GM23248 (cell line): ENCODE results near the gene MTMR6. TPM values are rescaled to one million over a fixed set of nuclear protein-coding genes. Genes with fewer than 3 reads are reported as not detected.

Experiments used
- DNase-seq: peaks from one replicate; pipeline ENCODE4 v3.0.0-alpha.2; 2015
- H2AFZ ChIP-seq: fragments of 200-600 bp; sonication (generic); 2 replicates; pipeline ENCODE4 v1.6.1; 2016; ENCODE audit warnings: antibody characterized with exemption
- H3F3A ChIP-seq: fragments of 200-600 bp; sonication (generic); 2 replicates; pipeline ENCODE4 v1.6.1; 2016; ENCODE audit warnings: mild to moderate bottlenecking, antibody characterized with exemption, mixed run types; ENCODE audit not compliant: insufficient read depth
- H3K27ac ChIP-seq: fragments of 200-600 bp; sonication (generic); 2 replicates; pipeline ENCODE4 v1.5.1; 2016; ENCODE audit warnings: mild to moderate bottlenecking
- H3K27me3 ChIP-seq: fragments of 200-600 bp; sonication (generic); replicated peaks from 2 replicates; pipeline ENCODE4 v1.6.1; 2016; ENCODE audit warnings: mild to moderate bottlenecking; ENCODE audit not compliant: insufficient read depth
- H3K36me3 ChIP-seq: fragments of 200-600 bp; sonication (generic); 2 replicates; pipeline ENCODE4 v1.6.1; 2016; ENCODE audit warnings: low read depth, mild to moderate bottlenecking
- H3K4me1 ChIP-seq: fragments of 200-600 bp; sonication (generic); 2 replicates; pipeline ENCODE4 v1.6.1; 2016; ENCODE audit warnings: mild to moderate bottlenecking; ENCODE audit not compliant: insufficient read depth
- H3K4me2 ChIP-seq: fragments of 200-600 bp; sonication (generic); one replicate; pipeline ENCODE4 v1.6.1; 2016; ENCODE audit warnings: mild to moderate bottlenecking; ENCODE audit not compliant: unreplicated experiment
- H3K4me3 ChIP-seq: fragments of 200-600 bp; sonication (generic); 2 replicates; pipeline ENCODE4 v1.5.1; 2016; ENCODE audit warnings: mild to moderate bottlenecking
- H3K79me2 ChIP-seq: fragments of 200-600 bp; sonication (generic); 2 replicates; pipeline ENCODE4 v1.6.1; 2016; ENCODE audit warnings: mild to moderate bottlenecking; ENCODE audit not compliant: insufficient read depth
- H3K9ac ChIP-seq: fragments of 200-600 bp; sonication (generic); 2 replicates; pipeline ENCODE4 v1.6.1; 2016; ENCODE audit warnings: mild to moderate bottlenecking
- H3K9me2 ChIP-seq: fragments of 200-600 bp; sonication (generic); 2 replicates; pipeline ENCODE4 v1.6.1; 2016; ENCODE audit warnings: mixed run types, mild to moderate bottlenecking, moderate library complexity; ENCODE audit not compliant: insufficient read depth
- H3K9me3 ChIP-seq: fragments of 200-600 bp; sonication (generic); one replicate; pipeline ENCODE4 v1.6.1; 2017; ENCODE audit warnings: low read depth
- H4K20me1 ChIP-seq: fragments of 200-600 bp; sonication (generic); 2 replicates; pipeline ENCODE4 v1.6.0; 2016; ENCODE audit not compliant: insufficient read depth
- EZH2 ChIP-seq: fragments of 200-600 bp; sonication (generic); IDR thresholded peaks from 2 replicates; pipeline ENCODE4 v1.6.1; 2018; ENCODE audit warnings: antibody characterized with exemption, mild to moderate bottlenecking; ENCODE audit not compliant: insufficient read depth, poor library complexity, severe bottlenecking
- EZH2phosphoT487 ChIP-seq: fragments of 200-600 bp; sonication (generic); IDR thresholded peaks from 2 replicates; pipeline ENCODE4 v1.6.1; 2018; ENCODE audit warnings: antibody characterized with exemption, moderate library complexity, mild to moderate bottlenecking, low read depth; ENCODE audit not compliant: insufficient read depth
- WGBS, 2 experiments: methylation state at CpG; one replicate each; pipeline ENCODE4 v1.1.6; 2015 to 2017; ENCODE audit warnings: low lambda C conversion rate in 2 of 2, low coverage in 1 of 2; ENCODE audit errors: missing lambda C conversion rate in 2 of 2; 5-methylcytosine and 5-hydroxymethylcytosine counted together
- in situ Hi-C: fragments of 300-500 bp; cut with MboI; formaldehyde crosslinking; loops from 2 replicates; pipeline ENCODE4 v1.15.0; 2020
- polyA plus RNA-seq: library from polyadenylated mRNA; unstranded; fragments of >200 nt; fragmentation: Nextera tagmentation; extraction: Ambion mirVana; gene quantifications from 2 replicates; pipeline ENCODE4 v1.2.1, GENCODE V29; 2016
- total RNA-seq: library from RNA; depleted of rRNA; stranded (reverse); fragments of >200 nt; shearing (Covaris generic); gene quantifications from 2 replicates; pipeline ENCODE4 v1.2.3, GENCODE V29; 2014

The MTMR6 gene
- total and polyA plus RNA-seq, 2 experiments from 2014 or later = 25.5 to 37.2 TPM

DNA sequence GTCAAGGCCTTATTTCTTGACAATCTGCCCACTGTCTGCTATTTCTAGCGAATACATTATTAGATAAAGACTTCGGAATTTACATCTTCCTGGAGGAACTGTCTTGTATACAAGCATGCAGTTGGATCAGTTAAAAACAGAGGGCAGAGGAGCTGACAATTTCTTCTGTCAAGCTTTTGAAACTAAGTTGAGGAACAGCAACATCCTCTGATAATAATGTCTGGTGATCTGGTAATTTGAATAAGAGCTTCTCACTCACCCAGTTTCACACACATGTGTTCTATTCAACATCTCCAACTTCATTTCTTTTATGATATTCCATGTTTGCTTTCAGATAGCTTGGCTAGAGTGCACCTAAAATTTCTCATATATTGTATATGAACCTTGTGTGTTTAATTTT is 50.2 kb downstream of the MTMR6 start:
- Histone ChIP-seq H3K4me2 (no peak overlapping the region), H3F3A (no peaks in the 10 kb centered on the region), H3K27me3 (no peaks in the 10 kb centered on the region), H3K9me2 (no peaks in the 10 kb centered on the region), H3K4me1 (no peaks in the 10 kb centered on the region), H3K4me3 (no peak overlapping the region), H3K9ac (no peak overlapping the region), H3K79me2 (no peaks in the 10 kb centered on the region), H3K27ac (no peak overlapping the region), H3K9me3 (no peaks in the 10 kb centered on the region), H2AFZ (no peak overlapping the region), H4K20me1 (no peaks in the 10 kb centered on the region), H3K36me3 (no peaks in the 10 kb centered on the region)
- in situ Hi-C loops = no loop called here
- DNase-seq = no peak
- WGBS, 2 experiments = 97% methylated on average over 2 of the region's 2 CpGs
- no peak for TF ChIP-seq EZH2
- no peak for TF ChIP-seq EZH2phosphoT487

DNA sequence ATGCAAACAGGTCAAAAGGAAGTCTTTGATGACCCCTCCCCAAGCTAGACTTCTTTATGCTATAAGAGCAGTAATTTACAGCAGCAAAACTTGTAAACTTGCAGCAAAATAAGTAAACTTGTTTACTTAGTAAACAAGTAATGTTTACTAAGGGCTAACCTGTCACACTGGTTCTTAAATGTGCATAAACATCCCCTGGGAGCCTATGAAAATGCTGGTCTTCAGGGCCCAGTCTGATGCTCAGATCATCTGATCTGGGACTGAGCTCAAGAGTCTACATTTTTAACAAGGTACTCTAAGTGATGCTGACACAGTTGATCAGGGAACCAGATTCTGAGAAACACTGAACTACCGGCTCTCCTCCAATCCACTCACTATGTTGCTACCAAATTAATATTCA is 53.4 kb downstream of the MTMR6 start:
- H3F3A ChIP-seq = no peaks in the 10 kb centered on the region
- no peak overlapping the region for H3K4me2 ChIP-seq
- no peak overlapping the region for H3K9ac ChIP-seq
- WGBS, 2 experiments = 82% methylated on average over 1 of the region's 1 CpG
- H3K27me3 ChIP-seq = no peaks in the 10 kb centered on the region
- H3K27ac ChIP-seq = no peak overlapping the region
- no peak for DNase-seq
- H3K36me3 ChIP-seq = no peaks in the 10 kb centered on the region
- no peaks in the 10 kb centered on the region for H3K79me2 ChIP-seq
- H3K4me3 ChIP-seq = no peak overlapping the region
- H4K20me1 ChIP-seq = no peaks in the 10 kb centered on the region
- in situ Hi-C loops = no loop called here
- H3K9me3 ChIP-seq = no peaks in the 10 kb centered on the region
- H3K9me2 ChIP-seq = no peaks in the 10 kb centered on the region
- H2AFZ ChIP-seq = no peak overlapping the region
- H3K4me1 ChIP-seq = no peaks in the 10 kb centered on the region
- TF ChIP-seq EZH2 = no peak
- no peak for TF ChIP-seq EZH2phosphoT487

DNA sequence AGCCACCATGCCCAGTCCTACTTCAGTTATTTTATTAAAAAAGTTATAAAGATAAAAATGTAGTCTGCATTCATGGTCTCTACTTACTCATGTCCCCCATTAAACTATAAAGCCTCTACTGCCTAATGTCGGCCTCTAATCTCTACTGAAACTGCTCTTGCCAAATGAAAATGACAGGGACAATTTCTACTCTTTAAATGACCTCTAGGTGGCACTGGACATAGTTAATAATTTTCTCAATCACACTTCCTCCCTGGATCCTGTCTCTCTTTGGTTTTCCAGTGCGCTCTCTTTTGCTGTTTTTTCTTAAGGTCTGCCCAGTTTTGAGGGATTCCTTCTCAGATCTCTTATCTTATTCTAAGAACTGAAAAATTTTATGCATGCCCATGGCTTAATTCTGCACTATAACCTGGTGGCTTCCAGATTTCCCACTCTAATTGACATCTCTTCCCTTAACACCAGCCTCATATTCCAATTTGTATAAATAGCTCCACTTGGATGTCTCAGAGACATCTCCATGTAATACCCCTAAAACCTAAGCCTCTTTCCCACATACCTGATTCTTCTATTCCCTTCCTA is 54.3 kb downstream of the MTMR6 start:
- no peak overlapping the region for H3K9ac ChIP-seq

GRCh38 chr13:25231517-25231916 is 55.8 kb downstream of the MTMR6 start:
- no peaks in the 10 kb centered on the region for H3K36me3 ChIP-seq
- H3K27me3 ChIP-seq = no peaks in the 10 kb centered on the region
- H3K27ac ChIP-seq = no peak overlapping the region
- 37 to 44% methylated on average over 5 of the region's 5 CpGs for WGBS, 2 experiments
- in situ Hi-C loops = no loop called here
- no peaks in the 10 kb centered on the region for H3K79me2 ChIP-seq
- no peak overlapping the region for H3K4me3 ChIP-seq
- H3K9me2 ChIP-seq = no peaks in the 10 kb centered on the region
- H4K20me1 ChIP-seq = no peaks in the 10 kb centered on the region
- no peak overlapping the region for H3K9ac ChIP-seq
- DNase-seq = no peak
- no peak overlapping the region for H2AFZ ChIP-seq
- H3K4me2 ChIP-seq = no peak overlapping the region
- H3K9me3 ChIP-seq = no peaks in the 10 kb centered on the region
- H3K4me1 ChIP-seq = no peaks in the 10 kb centered on the region
- H3F3A ChIP-seq = no peaks in the 10 kb centered on the region
- TF ChIP-seq EZH2 (no peak), EZH2phosphoT487 (no peak)

More for the DNA sequence above, 54.3 kb downstream of the MTMR6 start:
- Histone ChIP-seq H3K4me2 (no peak overlapping the region), H3K4me3 (no peak overlapping the region), H3F3A (no peaks in the 10 kb centered on the region), H3K27ac (no peak overlapping the region), H3K79me2 (no peaks in the 10 kb centered on the region), H3K9me2 (no peaks in the 10 kb centered on the region), H3K4me1 (no peaks in the 10 kb centered on the region), H3K9me3 (no peaks in the 10 kb centered on the region), H3K27me3 (no peaks in the 10 kb centered on the region), H3K36me3 (no peaks in the 10 kb centered on the region), H4K20me1 (no peaks in the 10 kb centered on the region), H2AFZ (no peak overlapping the region; the same call in 1 of the 2 replicates)
- peak; percentile 56 for DNase-seq
- WGBS, 2 experiments = 45 to 56% methylated on average over 2 of the region's 2 CpGs
- in situ Hi-C loops = no loop called here
- no peak for TF ChIP-seq EZH2

DNA sequence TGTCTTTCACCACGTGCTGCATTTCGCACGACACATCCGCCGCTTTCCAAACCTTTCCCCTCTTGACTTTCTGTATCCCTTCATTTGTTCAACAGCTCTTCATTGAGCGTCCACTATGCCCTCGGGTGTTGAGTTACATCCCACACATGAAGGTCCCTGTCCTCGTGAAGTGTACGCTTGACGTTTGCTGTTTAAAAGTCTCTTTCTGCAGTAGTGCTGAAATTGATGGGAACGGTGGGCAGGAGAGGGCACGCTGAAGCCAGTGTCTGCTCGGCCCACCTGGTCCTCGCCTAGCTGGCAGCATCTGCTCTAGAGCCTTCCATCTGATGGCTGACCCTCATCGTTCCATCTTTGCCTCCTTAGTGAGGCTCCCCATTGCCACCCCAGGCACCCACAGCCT is 59.6 kb downstream of the MTMR6 start:
- Histone ChIP-seq H3K9me2 (no peaks in the 10 kb centered on the region), H3K27me3 (0 out of 2 replicates have a peak, but pooled peaks cover 6% of the 10 kb centered on the region), H3K79me2 (no peaks in the 10 kb centered on the region), H3K4me2 (no peak overlapping the region), H3K9ac (no peak overlapping the region), H3F3A (no peaks in the 10 kb centered on the region), H3K27ac (no peak overlapping the region), H3K4me3 (no peak overlapping the region), H3K36me3 (no peaks in the 10 kb centered on the region), H4K20me1 (no peaks in the 10 kb centered on the region), H3K9me3 (no peaks in the 10 kb centered on the region), H2AFZ (no peak overlapping the region), H3K4me1 (no peaks in the 10 kb centered on the region)
- no peak for DNase-seq
- in situ Hi-C loops = no loop called here
- 73 to 77% methylated on average over 15 of the region's 15 CpGs for WGBS, 2 experiments
- TF ChIP-seq EZH2 = no peak
- no peak for TF ChIP-seq EZH2phosphoT487
